B cell (primary cell): Measurements from ENCODE around the gene TPI1.

Source experiments
- CTCF ChIP-seq: fragments of 200-600 bp; IDR thresholded peaks from one replicate; pipeline ENCODE4 v1.8.0; 2022; ENCODE audit warnings: antibody characterized with exemption, mild to moderate bottlenecking
- EZH2 ChIP-seq: IDR thresholded peaks from 2 replicates; pipeline ENCODE4 v1.6.1; 2012; ENCODE audit warnings: borderline replicate concordance, low read depth, mild to moderate bottlenecking, moderate library complexity, low read length; ENCODE audit not compliant: insufficient read depth, poor library complexity, severe bottlenecking

GRCh38 chr12:6909421-6910145 is 42.3 kb downstream of the TPI1 start:
- TF ChIP-seq EZH2 = no peak
- TF ChIP-seq CTCF = no peak
